Activated T-cell treated with anti-CD3 and anti-CD28 coated beads, Interleukin-2, amount 50 U/mL, for 72 hours (primary cell): ENCODE results near the gene MSL3. TPM values are rescaled to one million over a fixed set of nuclear protein-coding genes. Genes with fewer than 3 reads are reported as not detected.
A peak's percentile ranks its signal among the peaks of the same experiment; 100 is the strongest.

Experiments
- ATAC-seq, 2 donors: fragments of 150-1000 bp; cut with Tn5 transposase; replicated peaks in 1 of 2; 2 replicates each; pipeline ENCODE4 v1.10.0; 2021; ENCODE audit warnings: moderate library complexity in 2 of 2, mild to moderate bottlenecking in 1 of 2
- DNase-seq, 2 donors: peaks; one replicate each; pipeline ENCODE4 v3.0.0; 2021 to 2022; ENCODE audit warnings: mixed read lengths in 1 of 2
- H3K27ac Mint-ChIP-seq: one replicate; pipeline ENCODE4 v1.8.0; 2022; ENCODE audit warnings: mild to moderate bottlenecking, moderate library complexity, mixed read lengths
- H3K27me3 Mint-ChIP-seq: one replicate; pipeline ENCODE4 v1.8.0; 2022; ENCODE audit warnings: low read depth, mixed read lengths
- H3K36me3 Mint-ChIP-seq, 2 donors: one replicate each; pipeline ENCODE4 v1.8.0; 2022; ENCODE audit warnings: mixed read lengths in 2 of 2, mild to moderate bottlenecking in 1 of 2; ENCODE audit not compliant: insufficient read depth in 2 of 2
- H3K4me1 Mint-ChIP-seq: one replicate; pipeline ENCODE4 v1.8.0; 2022; ENCODE audit warnings: low read depth, mixed read lengths
- H3K4me3 Mint-ChIP-seq, 2 donors: one replicate each; pipeline ENCODE4 v1.8.0; 2022; ENCODE audit warnings: mild to moderate bottlenecking in 2 of 2, mixed read lengths in 2 of 2, moderate library complexity in 2 of 2
- H3K9me3 Mint-ChIP-seq, 2 donors: one replicate each; pipeline ENCODE4 v1.8.0; 2022; ENCODE audit warnings: mixed read lengths in 2 of 2
- total RNA-seq, 2 donors: library from RNA; stranded (reverse); gene quantifications; one replicate each; pipeline ENCODE4 v1.2.3, GENCODE V29; 2022

The MSL3 gene
- total RNA-seq, result 100 to 1,000 TPM; 101 TPM

DNA sequence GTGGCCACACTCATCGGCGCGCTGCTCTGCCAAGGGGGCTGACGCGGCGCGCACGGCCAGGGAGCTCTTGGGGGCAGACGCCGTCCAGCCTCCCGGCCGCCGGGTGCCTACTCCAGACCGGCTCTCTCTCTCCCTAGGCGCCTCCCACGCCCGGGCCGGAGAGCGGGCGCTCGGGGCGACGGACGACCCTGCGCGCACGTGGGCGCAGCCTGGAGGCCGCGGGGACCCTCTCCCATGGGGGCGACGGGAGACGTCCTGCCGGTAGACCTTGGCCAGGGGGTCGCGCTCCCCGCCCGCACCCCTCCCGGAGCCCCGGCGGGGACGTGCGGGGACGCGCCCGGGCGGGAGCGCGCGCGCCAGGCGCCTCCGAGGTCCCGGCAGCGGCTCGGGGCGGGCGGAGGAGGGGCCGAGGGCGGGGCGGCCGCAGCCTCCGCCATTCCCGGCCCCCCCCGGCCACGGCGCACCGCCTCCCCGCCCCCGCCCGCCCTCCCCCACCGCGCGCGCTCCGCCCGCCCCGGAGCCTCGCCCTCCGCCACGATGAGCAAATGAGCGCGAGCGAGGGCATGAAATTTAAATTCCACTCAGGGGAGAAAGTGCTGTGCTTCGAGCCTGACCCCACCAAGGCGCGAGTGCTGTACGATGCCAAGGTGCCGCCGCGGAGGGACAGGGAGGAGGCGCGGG, at the start of gene MSL3:
TSS of gene MSL3 (plus strand) at position 519 of the 681 bp plus-strand sequence. CDS start at position 546, 27 bp downstream.
- no peaks in the 10 kb centered on the region for H3K9me3 Mint-ChIP-seq
- ATAC-seq (peak; percentile 48 to 53), DNase-seq (peak; percentile 55 to 60)
- peaks cover 12 to 26% of the 10 kb centered on the region in 2 donors for H3K36me3 Mint-ChIP-seq
- peaks cover 42% of the 10 kb centered on the region for H3K4me1 Mint-ChIP-seq
- peak within 1 kb of the TSS; percentile 93 to 98 for H3K4me3 Mint-ChIP-seq
- peaks cover 17% of the 10 kb centered on the region for H3K27me3 Mint-ChIP-seq
- H3K27ac Mint-ChIP-seq, result peak within 1 kb of the TSS; percentile 65

- Mint-ChIP-seq H3K27ac (no peak overlapping the region), H3K4me1 (no peaks in the 10 kb centered on the region), H3K36me3 (no peaks in the 10 kb centered on the region), H3K9me3 (no peaks in the 10 kb centered on the region), H3K4me3 (no peak overlapping the region), H3K27me3 (peaks cover 23% of the 10 kb centered on the region)
- no peak for ATAC-seq
- no peak for DNase-seq
Observed at GRCh38 chrX:11722304-11722703, 35.7 kb upstream of the MSL3 start.

DNA sequence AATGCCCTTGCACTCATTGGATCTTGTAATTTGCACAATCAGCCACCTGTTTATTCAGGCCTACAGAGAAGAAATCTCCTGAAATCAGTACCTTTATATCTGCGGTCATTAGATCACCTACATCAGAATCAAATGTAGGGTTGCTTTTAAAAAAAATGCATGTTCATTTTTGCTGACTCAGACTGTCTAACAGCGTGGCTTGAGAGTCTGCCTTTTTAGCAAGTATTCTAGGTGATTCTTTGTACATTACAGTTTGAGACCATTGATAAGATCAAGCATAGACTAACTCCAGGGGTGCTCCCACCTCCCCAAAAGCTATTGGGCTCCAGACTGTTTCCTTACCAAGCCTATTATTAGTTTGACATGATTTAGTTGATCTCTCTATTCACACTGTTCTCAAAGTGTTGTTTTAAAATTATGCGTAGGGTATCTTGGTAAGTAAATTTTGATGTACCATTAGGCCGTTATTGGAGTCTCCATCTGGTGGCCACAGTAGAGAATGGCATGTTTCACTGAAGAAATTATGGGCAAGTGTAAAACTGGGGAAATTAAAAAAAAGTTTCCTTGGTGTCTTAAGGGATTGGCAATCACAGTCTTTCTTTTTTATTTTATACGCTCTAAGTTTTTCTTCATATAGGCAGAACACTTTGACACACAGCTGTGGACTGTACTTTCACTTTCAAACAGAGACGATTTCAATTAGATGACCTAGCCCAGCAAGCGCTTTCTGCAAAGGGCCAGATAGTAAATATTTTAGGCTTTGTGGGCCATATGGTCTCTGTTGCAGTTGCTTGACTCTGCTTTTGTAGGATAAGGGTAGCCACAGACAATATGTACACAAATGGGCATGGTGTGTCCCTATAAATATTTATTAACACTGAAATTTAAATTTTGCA, 33.7 kb upstream of the MSL3 start:
- peak in 1 of 2 donors; percentile 2 for DNase-seq
- H3K9me3 Mint-ChIP-seq, result no peaks in the 10 kb centered on the region
- H3K36me3 Mint-ChIP-seq, result no peaks in the 10 kb centered on the region
- H3K27ac Mint-ChIP-seq, result no peak overlapping the region
- ATAC-seq, result no peak
- no peaks in the 10 kb centered on the region for H3K4me1 Mint-ChIP-seq
- H3K4me3 Mint-ChIP-seq, result no peak overlapping the region
- peaks cover 38% of the 10 kb centered on the region for H3K27me3 Mint-ChIP-seq

DNA sequence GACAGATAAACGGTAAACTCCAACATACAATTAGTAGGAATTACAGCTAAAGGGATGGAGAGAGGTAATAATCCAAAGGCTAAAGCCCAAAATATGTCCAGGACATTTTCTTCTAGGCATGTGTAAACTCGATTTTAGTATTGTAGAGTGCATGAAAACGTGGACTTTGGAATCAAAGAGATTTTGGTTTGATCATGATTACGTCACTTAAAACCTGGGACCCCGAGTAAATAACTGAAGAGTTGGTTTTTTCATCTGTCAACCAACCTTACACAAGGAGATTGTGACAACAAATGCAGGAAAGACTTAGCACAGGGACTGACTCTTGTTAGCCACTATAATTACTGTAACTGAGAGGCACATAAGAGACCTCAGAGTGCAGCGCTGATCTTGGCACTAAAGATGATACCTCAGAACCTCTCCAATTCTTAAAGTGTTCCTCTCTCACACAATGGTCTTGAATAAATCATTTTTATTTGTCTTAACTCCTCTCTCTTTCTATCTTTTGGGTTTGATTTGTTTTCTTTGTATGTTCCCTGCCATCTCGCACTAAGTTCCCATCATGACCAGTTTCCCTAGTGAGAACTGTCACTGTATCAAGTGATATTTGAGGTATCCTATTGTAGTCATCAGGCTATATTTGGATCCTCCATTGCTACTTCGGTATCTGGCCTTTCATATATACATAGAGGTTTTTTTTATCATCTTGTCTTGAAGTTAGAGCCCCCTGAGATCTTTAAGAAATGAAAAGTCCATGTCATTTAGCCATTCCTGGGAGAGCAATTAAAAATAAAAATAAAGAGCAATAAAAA, 32.2 kb upstream of the MSL3 start:
- no peak for DNase-seq
- H3K36me3 Mint-ChIP-seq, result no peaks in the 10 kb centered on the region
- H3K27ac Mint-ChIP-seq, result no peak overlapping the region
- ATAC-seq, result no peak
- no peaks in the 10 kb centered on the region for H3K4me1 Mint-ChIP-seq
- H3K27me3 Mint-ChIP-seq, result peaks cover 33% of the 10 kb centered on the region
- H3K4me3 Mint-ChIP-seq, result no peak overlapping the region
- no peaks in the 10 kb centered on the region for H3K9me3 Mint-ChIP-seq

- peaks cover 46% of the 10 kb centered on the region for H3K27me3 Mint-ChIP-seq
- H3K9me3 Mint-ChIP-seq, result no peaks in the 10 kb centered on the region
- H3K27ac Mint-ChIP-seq, result no peak overlapping the region
- no peak overlapping the region for H3K4me3 Mint-ChIP-seq
- no peaks in the 10 kb centered on the region for H3K36me3 Mint-ChIP-seq
- ATAC-seq (no peak), DNase-seq (no peak)
- H3K4me1 Mint-ChIP-seq, result no peaks in the 10 kb centered on the region
Observed at GRCh38 chrX:11728556-11728955, 29.5 kb upstream of the MSL3 start.

- H3K36me3 Mint-ChIP-seq, result no peaks in the 10 kb centered on the region
- no peak for DNase-seq
- H3K27ac Mint-ChIP-seq, result no peak overlapping the region
- H3K27me3 Mint-ChIP-seq, result peaks cover 52% of the 10 kb centered on the region
- no peaks in the 10 kb centered on the region for H3K4me1 Mint-ChIP-seq
- no peaks in the 10 kb centered on the region for H3K9me3 Mint-ChIP-seq
- no peak overlapping the region for H3K4me3 Mint-ChIP-seq
- ATAC-seq, result no peak
Observed at GRCh38 chrX:11733614-11734013, 24.4 kb upstream of the MSL3 start.

GRCh38 chrX:11739776-11740175, 18.3 kb upstream of the MSL3 start:
- peaks cover 8% of the 10 kb centered on the region for H3K4me1 Mint-ChIP-seq
- H3K9me3 Mint-ChIP-seq, result no peaks in the 10 kb centered on the region
- ATAC-seq (peak in 1 of 2 donors; percentile 17), DNase-seq (no peak)
- no peaks in the 10 kb centered on the region for H3K36me3 Mint-ChIP-seq
- H3K27me3 Mint-ChIP-seq, result peaks cover 34% of the 10 kb centered on the region
- no peak overlapping the region for H3K27ac Mint-ChIP-seq
- H3K4me3 Mint-ChIP-seq, result peak overlapping the region in 1 of 2 donors; percentile 29

GRCh38 chrX:11740794-11741193, 17.2 kb upstream of the MSL3 start:
- DNase-seq (no peak), ATAC-seq (peak; percentile 61 to 74)
- H3K4me3 Mint-ChIP-seq, result no peak overlapping the region
- no peaks in the 10 kb centered on the region for H3K9me3 Mint-ChIP-seq
- no peaks in the 10 kb centered on the region for H3K36me3 Mint-ChIP-seq
- H3K27me3 Mint-ChIP-seq, result peaks cover 24% of the 10 kb centered on the region
- H3K27ac Mint-ChIP-seq, result no peak overlapping the region
- H3K4me1 Mint-ChIP-seq, result peaks cover 8% of the 10 kb centered on the region

DNA sequence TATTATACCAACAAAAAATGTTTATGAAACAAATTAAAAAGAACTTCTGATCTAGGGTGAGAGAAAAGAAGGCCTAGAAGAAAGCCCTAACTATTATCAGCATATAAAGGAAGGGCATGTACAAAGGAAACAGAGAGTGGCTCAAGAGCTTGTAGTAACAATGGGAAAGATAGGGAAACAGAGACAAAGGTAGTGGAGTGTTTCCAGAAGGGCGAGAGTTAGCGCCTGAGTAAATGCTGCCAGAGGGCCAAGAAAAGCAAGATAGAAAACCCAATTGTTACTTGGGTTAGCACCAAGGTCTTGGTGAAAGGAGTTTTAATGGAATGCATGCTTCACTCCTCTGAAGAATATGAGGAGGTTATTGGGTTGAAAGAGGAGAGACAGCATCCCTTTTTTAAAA, 16.5 kb upstream of the MSL3 start:
- no peaks in the 10 kb centered on the region for H3K9me3 Mint-ChIP-seq
- ATAC-seq (no peak), DNase-seq (no peak)
- H3K4me1 Mint-ChIP-seq, result peaks cover 8% of the 10 kb centered on the region
- H3K27ac Mint-ChIP-seq, result peak overlapping the region; percentile 30
- no peaks in the 10 kb centered on the region for H3K36me3 Mint-ChIP-seq
- no peak overlapping the region for H3K4me3 Mint-ChIP-seq
- H3K27me3 Mint-ChIP-seq, result peaks cover 19% of the 10 kb centered on the region

DNA sequence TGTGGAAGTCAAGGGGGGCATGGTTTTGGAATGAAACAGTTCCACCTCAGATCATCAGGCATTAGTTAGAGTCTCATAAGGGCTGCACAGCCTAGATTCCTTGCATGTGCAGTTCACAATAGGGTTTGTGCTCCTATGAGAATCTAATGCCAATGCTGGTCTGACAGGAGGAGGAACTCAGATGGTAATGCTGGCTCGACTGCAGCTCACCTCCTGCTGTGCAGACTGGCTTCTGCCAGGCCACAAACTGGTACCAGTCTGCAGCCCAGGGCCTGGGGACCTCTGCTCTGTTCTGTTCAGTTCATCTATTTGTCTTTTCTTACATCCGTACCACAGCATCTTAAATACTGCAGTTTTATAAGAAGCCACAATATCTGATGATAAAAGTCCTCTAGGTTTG, 12.2 kb upstream of the MSL3 start:
- Mint-ChIP-seq H3K9me3 (no peaks in the 10 kb centered on the region), H3K4me1 (peaks cover 5% of the 10 kb centered on the region), H3K27me3 (peaks cover 28% of the 10 kb centered on the region), H3K36me3 (no peaks in the 10 kb centered on the region), H3K4me3 (no peak overlapping the region), H3K27ac (no peak overlapping the region)
- ATAC-seq, result no peak
- no peak for DNase-seq

DNA sequence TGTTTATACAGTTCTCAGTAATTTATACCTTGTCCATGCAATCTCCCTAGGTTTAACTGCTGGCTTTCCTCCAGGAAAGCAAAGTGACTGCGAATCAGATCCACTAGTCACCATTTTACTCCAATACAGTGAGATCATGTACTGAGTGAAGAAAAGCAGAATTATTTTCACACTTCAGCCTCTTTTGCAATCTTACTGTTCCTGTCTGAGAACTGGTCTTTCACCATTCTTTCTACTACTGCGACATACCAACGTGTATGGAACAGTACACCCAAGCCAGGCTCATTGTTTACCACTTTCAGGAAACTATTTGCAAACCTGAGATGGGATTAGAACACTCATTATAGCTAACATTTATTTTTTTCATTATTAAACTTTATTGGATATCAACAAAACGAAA, 8.0 kb upstream of the MSL3 start:
- DNase-seq (no peak), ATAC-seq (no peak)
- Mint-ChIP-seq H3K4me3 (no peak overlapping the region), H3K27ac (no peak overlapping the region), H3K27me3 (peaks cover 38% of the 10 kb centered on the region), H3K4me1 (peaks cover 5% of the 10 kb centered on the region), H3K9me3 (no peaks in the 10 kb centered on the region), H3K36me3 (no peaks in the 10 kb centered on the region)

GRCh38 chrX:11750694-11751093, 7.3 kb upstream of the MSL3 start:
- peaks cover 39% of the 10 kb centered on the region for H3K27me3 Mint-ChIP-seq
- peaks cover 5% of the 10 kb centered on the region for H3K4me1 Mint-ChIP-seq
- no peaks in the 10 kb centered on the region for H3K9me3 Mint-ChIP-seq
- no peak overlapping the region for H3K27ac Mint-ChIP-seq
- DNase-seq (no peak), ATAC-seq (peak in 1 of 2 donors; percentile 43)
- H3K36me3 Mint-ChIP-seq, result no peaks in the 10 kb centered on the region
- no peak overlapping the region for H3K4me3 Mint-ChIP-seq

- H3K4me1 Mint-ChIP-seq, result peaks cover 5% of the 10 kb centered on the region
- H3K27me3 Mint-ChIP-seq, result peaks cover 39% of the 10 kb centered on the region
- DNase-seq, result no peak
- no peaks in the 10 kb centered on the region for H3K9me3 Mint-ChIP-seq
- no peaks in the 10 kb centered on the region for H3K36me3 Mint-ChIP-seq
- no peak overlapping the region for H3K4me3 Mint-ChIP-seq
- no peak for ATAC-seq
- H3K27ac Mint-ChIP-seq, result no peak overlapping the region
Observed at GRCh38 chrX:11751261-11751660, 6.8 kb upstream of the MSL3 start.
